Left lung (tissue), 10 donors: ENCODE measurements around the gene KSR1. TPM values are rescaled to one million over a fixed set of nuclear protein-coding genes. Genes with fewer than 3 reads are reported as not detected.
A peak's percentile ranks its signal among the peaks of the same experiment; 100 is the strongest.

Source experiments
- ATAC-seq: fragments of 200-7000 bp; cut with Tn5 transposase; one replicate; pipeline ENCODE4 v1.9.1; 2020; ENCODE audit warnings: moderate library complexity
- DNase-seq, 4 donors: peaks; one replicate each; pipeline ENCODE4 v3.0.0-alpha.2; 2013 to 2020
- H3K27ac ChIP-seq, 2 donors: fragments of 200-600 bp; sonication (generic) in 1 of 2; one replicate each; pipeline versions ENCODE4 v1.5.0 to v1.8.0; 2020 to 2021
- H3K27me3 ChIP-seq, 2 donors: fragments of 200-600 bp; sonication (generic) in 1 of 2; one replicate each; pipeline versions ENCODE4 v1.5.0 to v1.8.0; 2020 to 2021
- H3K36me3 ChIP-seq, 2 donors: fragments of 200-600 bp; sonication (generic) in 1 of 2; one replicate each; pipeline versions ENCODE4 v1.5.0 to v1.8.0; 2020 to 2021
- H3K4me1 ChIP-seq, 2 donors: fragments of 200-600 bp; one replicate each; pipeline ENCODE4 v1.8.0; 2021
- H3K4me3 ChIP-seq, 2 donors: fragments of 200-600 bp; sonication (generic) in 1 of 2; one replicate each; pipeline versions ENCODE4 v1.5.0 to v1.8.0; 2020 to 2021; ENCODE audit warnings: mild to moderate bottlenecking in 1 of 2
- H3K9me3 ChIP-seq, 2 donors: fragments of 200-600 bp; sonication (generic) in 1 of 2; one replicate each; pipeline versions ENCODE4 v1.5.0 to v1.8.0; 2020 to 2021
- intact Hi-C, 2 donors: fragments of 100-400 bp; cut with DNase I; formaldehyde crosslinking; loops; one replicate each; pipeline versions ENCODE4 v1.11.2 to v1.14.2; 2022
- polyA plus RNA-seq, 6 donors: library from polyadenylated mRNA; unstranded; fragments of 120-200 nt; gene quantifications; one replicate each; pipeline ENCODE4 v1.2.1, GENCODE V29; 2013; ENCODE audit not compliant: insufficient read length in 6 of 6
- total RNA-seq, 2 donors: library from RNA; stranded (reverse); fragmentation: NEBNext Ultra II Directional; extraction: Animal tissue kit (Norgen Biotek cat#: 25700); gene quantifications; one replicate each; pipeline ENCODE4 v1.2.1, GENCODE V29; 2021
- TF ChIP-seq, protein P1 (sequence below), 2 donors: fragments of 200-600 bp; sonication (generic) in 1 of 2; IDR thresholded peaks; one replicate each; pipeline versions ENCODE4 v1.5.0 to v1.8.0; 2021; ENCODE audit warnings: antibody characterized with exemption in 2 of 2
- donor health status: DM: no; HTN: yes; CAD: no.
- donor health status: DM: no; HTN: no; CAD: no.

KSR1 gene
- total and polyA plus RNA-seq, 8 donors = 35.0 to 70.0 (median 62.5) TPM

DNA sequence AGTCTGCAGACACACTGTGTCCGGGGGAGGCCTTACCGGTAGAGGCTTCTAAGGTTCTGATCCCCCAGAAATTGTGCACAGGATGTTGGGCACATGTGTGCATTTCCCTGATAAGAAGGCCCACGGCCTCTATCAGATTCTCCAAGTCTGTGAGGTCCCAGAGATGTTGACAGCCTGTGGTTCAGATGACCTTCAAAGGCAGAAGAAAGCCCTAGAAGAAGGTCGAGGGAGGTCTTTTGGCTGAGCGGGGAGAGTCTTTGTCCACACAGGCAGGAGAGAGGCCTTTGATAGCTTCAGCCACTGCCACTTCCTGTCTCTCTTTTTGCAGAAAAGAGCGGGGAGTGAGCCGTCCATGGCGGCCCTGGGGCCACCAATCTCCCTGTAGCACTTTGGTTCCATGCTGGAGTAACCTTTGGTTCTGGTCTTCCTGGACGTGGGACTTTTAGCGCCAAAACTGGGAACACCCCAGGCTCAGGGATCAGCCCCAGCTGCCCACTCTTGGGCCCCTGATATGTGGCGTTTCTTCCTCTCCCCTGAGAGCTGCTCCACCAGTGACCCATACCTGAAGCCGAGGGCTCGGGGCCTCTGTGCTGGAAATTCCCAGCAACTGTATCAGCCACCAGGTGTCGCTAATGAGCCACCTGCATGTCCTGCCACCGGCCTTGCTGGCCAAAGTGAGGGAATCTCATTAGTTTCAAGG is 146.6 kb downstream of the KSR1 start:
- peaks cover 0 to 69% of the 10 kb centered on the region in 2 donors for H3K36me3 ChIP-seq

DNA sequence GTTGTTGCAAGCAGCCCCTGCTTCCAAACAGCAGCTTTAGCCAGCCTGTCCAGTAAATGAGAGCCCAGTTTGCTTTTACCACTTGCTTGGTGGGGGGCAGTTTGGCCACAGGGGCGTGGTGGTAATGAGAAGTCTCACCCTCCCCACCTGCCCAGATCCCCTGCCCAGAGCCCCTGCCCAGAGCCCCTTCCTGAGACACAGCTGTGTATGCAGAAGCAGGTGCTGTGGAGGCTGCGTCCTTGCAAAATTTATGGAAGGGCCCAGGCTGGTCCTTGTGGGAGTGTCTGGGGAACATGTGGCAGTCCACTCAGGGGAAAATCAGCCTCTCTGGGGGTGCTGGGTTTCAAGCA is 147.1 kb downstream of the KSR1 start:
- no peak for DNase-seq
- TF ChIP-seq, protein P1, sequence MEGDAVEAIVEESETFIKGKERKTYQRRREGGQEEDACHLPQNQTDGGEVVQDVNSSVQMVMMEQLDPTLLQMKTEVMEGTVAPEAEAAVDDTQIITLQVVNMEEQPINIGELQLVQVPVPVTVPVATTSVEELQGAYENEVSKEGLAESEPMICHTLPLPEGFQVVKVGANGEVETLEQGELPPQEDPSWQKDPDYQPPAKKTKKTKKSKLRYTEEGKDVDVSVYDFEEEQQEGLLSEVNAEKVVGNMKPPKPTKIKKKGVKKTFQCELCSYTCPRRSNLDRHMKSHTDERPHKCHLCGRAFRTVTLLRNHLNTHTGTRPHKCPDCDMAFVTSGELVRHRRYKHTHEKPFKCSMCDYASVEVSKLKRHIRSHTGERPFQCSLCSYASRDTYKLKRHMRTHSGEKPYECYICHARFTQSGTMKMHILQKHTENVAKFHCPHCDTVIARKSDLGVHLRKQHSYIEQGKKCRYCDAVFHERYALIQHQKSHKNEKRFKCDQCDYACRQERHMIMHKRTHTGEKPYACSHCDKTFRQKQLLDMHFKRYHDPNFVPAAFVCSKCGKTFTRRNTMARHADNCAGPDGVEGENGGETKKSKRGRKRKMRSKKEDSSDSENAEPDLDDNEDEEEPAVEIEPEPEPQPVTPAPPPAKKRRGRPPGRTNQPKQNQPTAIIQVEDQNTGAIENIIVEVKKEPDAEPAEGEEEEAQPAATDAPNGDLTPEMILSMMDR (IDR thresholded peaks at IDR 0.05) = no peak

More for the DNA sequence above, 146.6 kb downstream of the KSR1 start:
- Histone ChIP-seq H3K27me3 (no peaks in the 10 kb centered on the region), H3K4me3 (no peak overlapping the region), H3K4me1 (peaks cover 0 to 10% of the 10 kb centered on the region in 2 donors), H3K27ac (no peak overlapping the region), H3K9me3 (no peaks in the 10 kb centered on the region)
- TF ChIP-seq, protein P1 (IDR thresholded peaks at IDR 0.05) = peak; percentile 90 to 97
- intact Hi-C loops = loop anchor here in 1 of 2 donors (5.0 kb wide), 3 partner anchors 44 to 366 kb away; no protein-coding TSS in a partner anchor
- DNase-seq = peak; percentile 54 to 87 (median 76)
- ATAC-seq = peak; percentile 75

DNA sequence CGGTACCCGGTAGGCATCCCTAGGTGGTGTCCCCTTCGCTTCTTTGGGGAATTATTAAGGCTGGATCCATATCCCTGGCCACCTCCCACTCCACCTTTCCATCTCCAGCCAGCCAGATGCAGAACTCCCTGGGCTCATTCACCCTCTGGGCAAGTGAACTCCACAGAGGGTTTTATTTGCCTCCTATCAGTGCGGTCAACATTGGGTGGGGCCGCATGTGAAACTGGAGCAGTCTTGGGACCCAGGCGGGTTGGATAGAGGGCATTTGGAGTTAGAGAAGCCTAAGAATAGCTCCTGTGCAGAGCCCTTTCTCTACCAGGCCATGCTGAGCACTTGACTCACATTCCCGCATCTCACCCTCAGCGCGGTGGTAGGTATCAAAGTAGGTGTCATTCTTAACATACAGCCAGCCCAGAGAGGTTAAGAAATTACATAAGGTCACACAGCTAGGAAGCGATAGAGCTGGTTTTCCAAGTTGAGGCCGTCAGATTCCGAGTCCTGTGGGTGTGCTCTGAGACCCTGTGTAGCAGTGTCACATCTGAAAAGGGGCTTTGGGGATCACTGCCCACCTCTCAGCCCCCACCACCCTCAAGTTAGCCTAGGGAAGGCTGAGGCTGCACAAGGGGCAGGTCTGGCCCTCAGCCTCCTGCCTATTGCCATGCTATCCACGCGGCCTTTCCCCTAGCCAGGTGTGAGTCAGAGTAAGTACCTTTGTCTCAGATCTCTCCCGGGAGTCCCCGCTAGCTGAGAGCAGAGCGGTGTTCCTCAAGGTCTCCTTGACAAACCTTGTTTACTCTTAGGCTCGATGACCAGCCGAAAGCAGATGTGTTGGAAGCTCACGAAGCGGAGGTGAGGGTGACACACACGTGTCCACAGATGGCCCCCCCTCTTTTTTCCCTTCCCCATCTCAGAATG is 147.9 kb downstream of the KSR1 start:
- no peak for ATAC-seq
- DNase-seq = no peak

More for the DNA sequence above, 147.1 kb downstream of the KSR1 start:
- Histone ChIP-seq H3K27me3 (no peaks in the 10 kb centered on the region), H3K27ac (no peak overlapping the region), H3K36me3 (peaks cover 0 to 69% of the 10 kb centered on the region in 2 donors), H3K4me1 (peaks cover 0 to 10% of the 10 kb centered on the region in 2 donors), H3K9me3 (no peaks in the 10 kb centered on the region), H3K4me3 (no peak overlapping the region)
- ATAC-seq = no peak
- intact Hi-C loops = loop anchor here in 1 of 2 donors (5.0 kb wide), 3 partner anchors 44 to 366 kb away; no protein-coding TSS in a partner anchor

DNA sequence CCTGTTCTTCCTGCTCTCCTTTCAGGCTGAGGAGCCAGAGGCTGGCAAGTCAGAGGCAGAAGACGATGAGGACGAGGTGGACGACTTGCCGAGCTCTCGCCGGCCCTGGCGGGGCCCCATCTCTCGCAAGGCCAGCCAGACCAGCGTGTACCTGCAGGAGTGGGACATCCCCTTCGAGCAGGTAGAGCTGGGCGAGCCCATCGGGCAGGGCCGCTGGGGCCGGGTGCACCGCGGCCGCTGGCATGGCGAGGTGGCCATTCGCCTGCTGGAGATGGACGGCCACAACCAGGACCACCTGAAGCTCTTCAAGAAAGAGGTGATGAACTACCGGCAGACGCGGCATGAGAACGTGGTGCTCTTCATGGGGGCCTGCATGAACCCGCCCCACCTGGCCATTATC is 149.2 kb downstream of the KSR1 start:
- TF ChIP-seq, protein P1 (IDR thresholded peaks at IDR 0.05) = no peak
- Histone ChIP-seq H3K9me3 (no peaks in the 10 kb centered on the region), H3K27me3 (no peaks in the 10 kb centered on the region), H3K4me3 (no peak overlapping the region), H3K27ac (no peak overlapping the region), H3K4me1 (peaks cover 0 to 10% of the 10 kb centered on the region in 2 donors), H3K36me3 (peaks cover 0 to 78% of the 10 kb centered on the region in 2 donors)
- ATAC-seq = no peak
- intact Hi-C loops = no loop called here
- no peak for DNase-seq

More for the DNA sequence above, 147.9 kb downstream of the KSR1 start:
- no peaks in the 10 kb centered on the region for H3K9me3 ChIP-seq
- TF ChIP-seq, protein P1 (IDR thresholded peaks at IDR 0.05) = no peak
- intact Hi-C loops = loop anchor here in 1 of 2 donors (5.0 kb wide), 3 partner anchors 43 to 367 kb away; no protein-coding TSS in a partner anchor
- H3K36me3 ChIP-seq = peaks cover 0 to 69% of the 10 kb centered on the region in 2 donors
- no peaks in the 10 kb centered on the region for H3K27me3 ChIP-seq
- H3K4me1 ChIP-seq = peaks cover 0 to 10% of the 10 kb centered on the region in 2 donors
- no peak overlapping the region for H3K27ac ChIP-seq
- no peak overlapping the region for H3K4me3 ChIP-seq
